NCI-H446 (cell line): ENCODE results near the gene PDZD2.
"Not testable (repeated sequence)": the region's sequence is repeated elsewhere in the genome, so short reads cannot be mapped to it uniquely, and the experiment has no call there.

Source experiments
- DNase-seq, 2 experiments: peaks; one replicate each; lab custom pipeline; 2025; lab: John Stamatoyannopoulos, UW

PDZD2 gene

GRCh38 chr5:31638748-31639418 is at the start of gene PDZD2:
TSS of gene PDZD2 (plus strand) at chr5:31639131.
- DNase-seq, result peak; percentile 41 to 83

DNA sequence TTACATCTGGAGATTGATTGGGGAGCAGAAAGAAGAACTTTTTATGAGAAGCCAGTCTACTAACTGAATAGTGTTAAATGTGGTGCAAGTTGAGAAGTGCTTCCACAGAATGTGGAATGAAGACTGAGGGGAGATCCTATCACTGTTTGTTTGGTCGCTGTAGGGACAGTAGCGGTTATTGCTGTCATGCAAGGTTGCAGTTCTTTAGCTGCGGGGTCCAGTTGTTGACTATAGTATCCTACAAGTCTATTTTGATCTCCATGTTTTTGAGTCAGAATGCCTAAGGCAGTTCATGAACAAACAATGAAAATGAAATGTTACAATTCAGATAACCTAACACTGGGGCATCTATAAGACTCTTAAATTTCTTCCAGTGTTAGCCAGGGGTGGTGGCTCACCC is 45.3 kb upstream of the PDZD2 start:
- no peak for DNase-seq

- DNase-seq, result no peak
Measured at GRCh38 chr5:31596354-31596753, 42.6 kb upstream of the PDZD2 start.

DNA sequence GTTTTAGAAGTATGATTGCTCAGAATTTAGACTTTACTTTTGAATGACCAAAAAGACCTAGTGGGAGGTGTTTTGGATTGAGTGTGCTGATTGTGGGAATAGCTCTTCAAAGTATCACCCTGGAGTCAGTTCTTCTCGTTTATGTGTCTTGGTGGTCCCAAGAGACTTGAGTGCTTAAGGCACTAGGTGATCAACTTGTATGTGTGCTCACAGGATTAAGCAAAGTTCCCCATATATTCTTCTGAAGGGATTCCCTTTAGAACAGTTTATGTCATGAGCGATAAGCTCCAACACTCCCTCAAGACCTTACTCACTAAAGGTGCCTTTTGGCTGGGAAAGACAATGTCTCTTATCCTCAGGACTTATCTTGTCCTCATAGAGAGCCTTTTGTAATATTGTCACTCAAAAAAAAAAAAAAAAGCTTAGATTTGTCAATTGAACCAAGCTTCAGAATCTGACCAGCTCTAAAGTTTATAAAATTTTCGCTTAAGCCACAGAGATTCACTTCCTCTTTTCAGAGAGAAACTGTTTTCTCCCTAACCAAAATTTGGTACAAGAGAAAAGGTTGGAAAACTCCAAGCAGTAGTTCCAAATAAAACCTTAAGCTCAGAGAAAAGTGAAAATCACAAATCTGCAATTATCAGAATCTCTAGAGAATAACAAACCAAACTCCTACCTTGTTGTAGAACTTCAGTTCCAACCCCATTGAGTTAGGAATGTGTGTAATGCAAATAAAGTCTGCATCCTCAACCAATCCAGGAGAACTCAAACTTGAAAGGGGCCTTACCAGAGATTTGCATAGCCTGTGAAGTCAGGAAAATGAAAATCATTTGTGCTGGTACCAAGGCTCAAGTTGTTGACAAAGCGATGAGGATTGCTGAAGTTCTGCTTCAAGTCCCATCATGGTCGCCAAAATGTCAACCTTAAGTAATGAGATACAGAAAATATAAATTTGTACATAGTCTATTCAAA is 40.0 kb upstream of the PDZD2 start:
- DNase-seq, result no peak

DNA sequence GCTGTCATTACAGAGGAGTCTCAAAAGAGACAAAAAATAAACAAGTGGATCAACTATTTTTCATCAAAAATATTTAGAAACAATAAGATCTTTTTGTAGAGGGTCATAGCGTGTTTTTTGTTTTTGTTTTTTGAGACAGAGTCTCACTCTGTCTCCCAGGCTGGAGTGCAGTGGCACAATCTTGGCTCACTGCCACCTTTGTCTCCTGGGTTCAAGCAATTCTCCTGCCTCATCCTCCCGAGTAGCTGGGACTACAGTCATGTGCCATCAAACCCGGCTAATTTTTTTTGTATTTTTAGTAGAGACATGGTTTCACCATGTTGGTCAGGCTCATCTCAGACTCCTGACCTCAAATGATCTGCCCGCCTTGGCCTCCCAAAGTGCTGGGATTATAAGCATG is 36.6 kb upstream of the PDZD2 start:
- not testable (repeated sequence) for DNase-seq

DNA sequence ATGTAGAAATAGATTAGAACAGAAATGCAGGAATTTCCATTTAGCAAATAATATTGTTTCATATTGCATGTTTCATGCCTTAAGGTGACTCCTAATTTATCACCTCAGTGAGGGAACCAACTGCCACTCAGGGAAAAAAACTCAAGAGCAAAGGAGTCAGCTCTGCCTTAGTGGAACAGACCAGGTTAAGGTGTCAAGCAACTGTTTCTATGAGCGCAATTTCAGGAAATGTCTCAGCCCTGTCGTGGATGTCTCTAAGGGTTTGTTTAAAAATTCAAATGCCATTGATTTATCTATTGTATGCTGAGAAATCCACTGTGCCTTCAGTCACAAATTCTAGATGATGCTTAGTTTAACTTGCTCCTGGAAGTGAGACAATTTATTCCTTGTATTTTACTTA is 34.7 kb upstream of the PDZD2 start:
- no peak for DNase-seq

GRCh38 chr5:31604644-31605043 is 34.3 kb upstream of the PDZD2 start:
- DNase-seq, result no peak

DNA sequence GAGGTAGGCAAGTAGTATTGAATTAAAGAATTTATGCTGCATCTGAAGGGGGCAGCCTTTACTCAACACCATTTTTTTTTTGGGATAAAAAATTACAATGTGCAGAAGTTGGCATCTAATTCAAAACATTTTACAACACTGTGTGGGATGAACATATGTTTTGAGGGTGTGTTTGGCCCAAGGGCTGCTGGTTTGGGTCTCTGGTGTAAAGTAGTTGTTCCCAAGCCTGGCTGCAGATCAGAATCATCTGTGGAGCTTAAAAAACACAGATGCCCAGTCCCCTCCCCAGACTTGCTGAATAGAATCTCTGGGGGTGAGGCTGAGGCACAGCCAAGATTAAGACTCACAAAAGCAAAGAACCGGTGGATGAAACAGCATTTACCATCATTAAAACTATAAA is 33.0 kb upstream of the PDZD2 start:
- peak in 1 of 2 experiments; percentile 23 for DNase-seq

- no peak for DNase-seq
Measured at GRCh38 chr5:31607546-31607945, 31.4 kb upstream of the PDZD2 start.

GRCh38 chr5:31611002-31611401 is 27.9 kb upstream of the PDZD2 start:
- DNase-seq, result no peak

- DNase-seq, result no peak
Measured at GRCh38 chr5:31613651-31614050, 25.3 kb upstream of the PDZD2 start.

DNA sequence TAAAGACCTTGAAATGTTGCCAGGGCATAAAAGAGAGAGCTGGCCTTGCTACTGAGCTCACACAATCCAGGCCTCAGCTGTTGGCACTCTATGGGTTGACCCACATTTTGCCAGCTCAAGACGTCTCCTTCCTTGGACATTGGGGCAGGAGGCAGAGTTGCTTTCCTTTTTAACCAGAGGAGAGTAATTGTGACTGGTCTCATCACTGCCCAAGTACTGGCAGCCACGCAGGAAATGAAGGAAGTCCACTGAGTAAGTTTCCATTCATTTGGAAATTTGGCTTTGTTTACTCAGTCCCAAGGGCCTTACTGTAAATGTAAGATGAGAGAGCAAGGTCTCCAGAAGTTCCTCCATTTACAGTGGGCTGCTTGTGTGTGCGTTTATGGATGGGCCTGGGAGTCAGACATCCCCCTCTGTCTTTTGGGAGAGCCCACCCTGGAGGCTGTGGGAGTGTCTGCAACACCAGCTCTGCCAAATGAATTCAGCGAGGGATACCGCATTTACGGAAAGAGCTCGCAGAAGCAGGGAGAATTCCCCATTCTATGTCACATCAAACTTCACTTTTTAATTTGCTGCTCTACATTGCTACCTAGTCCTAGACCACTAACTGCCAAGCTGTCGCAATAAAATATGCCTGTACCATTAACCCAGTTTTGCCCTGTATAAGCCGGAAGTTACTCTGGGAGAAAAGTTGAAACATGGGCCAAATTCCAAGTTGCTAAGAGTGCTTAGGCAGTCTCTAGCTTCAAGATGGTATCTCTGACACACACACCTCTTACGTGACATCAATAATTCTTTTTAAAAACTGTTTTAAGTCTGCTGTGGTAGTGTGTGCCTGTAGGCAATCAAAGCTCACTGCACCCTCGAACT is 24.5 kb upstream of the PDZD2 start:
- DNase-seq, result no peak

DNA sequence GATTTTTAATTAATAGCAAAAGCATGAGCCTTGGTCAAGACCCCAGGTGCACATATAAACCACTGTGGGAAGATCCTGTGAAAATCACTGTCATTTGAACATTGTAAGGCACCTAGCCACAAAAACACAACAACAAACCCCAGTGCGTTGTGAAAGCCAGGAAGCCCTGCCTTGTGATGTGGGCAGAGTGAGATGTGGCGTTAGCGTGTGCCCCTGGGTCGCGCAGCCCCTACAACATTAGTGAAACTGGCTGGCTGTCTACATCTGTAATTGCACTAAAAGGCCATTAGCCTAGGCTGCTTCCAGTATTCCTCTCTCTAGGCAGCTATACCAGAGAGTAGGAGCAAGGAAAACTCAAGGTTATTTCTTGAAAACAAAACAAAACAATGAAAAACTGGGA is 21.1 kb upstream of the PDZD2 start:
- no peak for DNase-seq

- DNase-seq, result no peak
Measured at GRCh38 chr5:31620026-31620425, 18.9 kb upstream of the PDZD2 start.

- DNase-seq, result no peak
Measured at GRCh38 chr5:31623249-31623648, 15.7 kb upstream of the PDZD2 start.

DNA sequence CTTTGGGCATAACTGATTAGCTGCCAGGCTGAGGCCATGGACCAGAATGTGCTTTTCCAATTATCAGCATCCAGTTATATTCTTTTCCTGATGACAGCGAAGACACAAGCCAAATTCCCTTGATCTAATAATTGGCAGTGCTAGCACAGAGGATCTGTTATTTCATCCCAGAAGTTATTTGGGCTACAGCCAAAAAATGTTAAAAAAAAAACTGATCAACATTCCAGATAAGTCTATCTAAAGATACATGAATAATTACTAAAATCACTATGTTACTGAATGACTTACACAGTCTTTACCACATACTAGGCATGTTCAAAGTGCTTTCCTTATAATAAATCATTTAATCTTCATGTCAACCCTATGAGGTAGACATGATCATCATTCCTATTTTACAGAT is 13.5 kb upstream of the PDZD2 start:
- DNase-seq, result no peak

GRCh38 chr5:31626156-31626555 is 12.8 kb upstream of the PDZD2 start:
- no peak for DNase-seq

DNA sequence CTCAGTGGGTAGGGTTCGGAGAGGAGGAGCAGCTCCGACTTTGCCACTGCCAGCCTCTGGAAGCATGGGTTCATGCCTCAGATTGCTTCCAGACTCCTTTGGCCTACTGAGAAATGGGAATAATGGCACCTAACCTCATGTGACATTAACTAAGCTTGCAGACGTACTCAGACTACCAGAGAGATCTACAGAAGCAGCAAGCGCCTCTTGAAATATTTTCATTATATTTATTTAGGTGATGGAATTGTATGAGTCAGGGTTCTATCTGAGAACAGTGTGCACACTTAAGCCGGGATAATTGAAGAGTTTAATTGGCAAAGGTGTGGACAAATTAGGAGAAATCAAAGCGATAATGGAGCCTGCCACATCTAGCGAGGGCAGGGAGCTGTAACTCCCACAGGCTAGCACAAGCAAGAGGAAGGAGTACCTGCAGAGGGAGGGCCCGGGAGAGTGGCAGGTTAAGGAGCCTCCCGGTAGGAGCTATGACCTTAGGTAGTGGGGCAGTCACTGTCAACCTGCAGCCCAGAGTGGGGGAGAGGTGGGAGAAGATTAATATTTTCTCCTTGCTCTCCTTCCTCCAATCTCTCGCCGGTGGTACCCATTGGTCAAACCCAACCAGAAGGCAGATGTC is 12.2 kb upstream of the PDZD2 start:
- DNase-seq, result no peak

DNA sequence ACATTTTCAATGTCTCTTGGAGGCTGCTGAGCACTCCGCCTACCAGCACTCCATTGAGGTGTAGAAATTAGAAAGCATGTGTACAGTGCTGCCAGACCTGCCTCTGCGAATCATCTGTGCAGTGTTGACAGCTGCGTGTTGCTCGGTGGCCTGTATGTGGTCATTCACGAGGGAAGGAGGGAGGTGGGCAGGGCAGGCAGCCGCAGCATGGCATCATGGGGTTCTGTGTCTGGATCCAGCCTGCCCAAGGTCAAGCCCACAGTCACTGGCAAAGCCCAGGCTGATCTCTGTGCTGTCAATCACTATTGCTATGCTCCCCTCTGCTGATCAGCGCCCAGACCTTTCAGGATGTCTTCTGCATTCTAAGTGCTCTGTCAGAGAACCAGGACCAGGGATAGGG is 8.0 kb upstream of the PDZD2 start:
- DNase-seq, result no peak

DNA sequence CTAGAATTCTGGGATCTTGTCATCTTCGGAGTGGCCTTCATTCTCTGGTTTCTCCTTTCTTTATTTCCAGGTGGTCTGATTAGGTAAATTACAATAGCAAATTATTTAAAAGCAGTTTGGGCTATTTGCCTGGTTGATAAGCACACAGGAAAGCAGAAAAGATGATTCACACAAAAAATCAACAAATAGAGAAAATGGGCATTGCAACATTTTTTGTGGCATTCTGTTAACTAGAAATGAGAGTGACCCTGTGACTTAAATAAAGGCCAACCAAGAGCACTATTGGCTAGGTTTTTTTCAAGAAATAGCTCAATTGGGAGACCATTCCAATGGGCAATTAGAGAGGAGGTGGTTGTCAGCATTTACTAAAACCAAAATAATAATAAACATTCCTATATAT is 6.5 kb upstream of the PDZD2 start:
- DNase-seq, result no peak

- DNase-seq, result no peak
Measured at GRCh38 chr5:31635446-31635845, 3.5 kb upstream of the PDZD2 start.

- DNase-seq, result no peak
Measured at GRCh38 chr5:31637851-31638250, 1.1 kb upstream of the PDZD2 start.
